HepG2 (cell line): Measurements from ENCODE around the gene CLIP2. TPM values are rescaled to one million over a fixed set of nuclear protein-coding genes. Genes with fewer than 3 reads are reported as not detected.

ENCODE experiments used
- ATF1 ChIP-seq: IDR thresholded peaks from 2 replicates; pipeline ENCODE4 v1.6.1; 2016; ENCODE audit warnings: mild to moderate bottlenecking, control low read depth
- DR1 ChIP-seq: sonication (generic); formaldehyde crosslinking; IDR thresholded peaks from 2 replicates; pipeline ENCODE4 v1.8.0; 2021; ENCODE audit warnings: mild to moderate bottlenecking, missing genetic modification reagents, inconsistent platforms
- KLF12 ChIP-seq: sonication (generic); formaldehyde crosslinking; IDR thresholded peaks from 2 replicates; pipeline ENCODE4 v1.4.0; 2020; ENCODE audit warnings: missing genetic modification reagents, borderline replicate concordance
- RFX3 ChIP-seq: IDR thresholded peaks from 2 replicates; pipeline ENCODE4 v1.6.1; 2016; ENCODE audit warnings: missing biosample characterization, missing genetic modification reagents
- TMF1 ChIP-seq: sonication (generic); formaldehyde crosslinking; IDR thresholded peaks from 2 replicates; pipeline ENCODE4 v1.8.1; 2022; ENCODE audit warnings: low read depth, missing genetic modification reagents
- ZNF432 ChIP-seq: sonication (generic); formaldehyde crosslinking; IDR thresholded peaks from 2 replicates; pipeline ENCODE4 v1.5.0; 2020; ENCODE audit warnings: missing genetic modification reagents, mild to moderate bottlenecking, borderline replicate concordance
- ZNF605 ChIP-seq: sonication (generic); formaldehyde crosslinking; IDR thresholded peaks from 2 replicates; pipeline ENCODE4 v1.8.0; 2022; ENCODE audit warnings: mild to moderate bottlenecking, missing genetic modification reagents
- polyA plus RNA-seq, 8 experiments: library from polyadenylated mRNA; depleted of rRNA in 3 of 8; stranded (reverse) in 7 of 8; unstranded in 1 of 8; fragments of >200 nt; fragmentation: Illumina TruSeq in 4 of 8; extraction: Trizol in 4 of 8; gene quantifications; 2 replicates each; pipeline versions ENCODE4 v1.2.1 to v1.2.3, GENCODE V29; 2011 to 2016; ENCODE audit warnings: low read depth in 4 of 8, missing spikeins in 1 of 8, mixed read lengths in 1 of 8; ENCODE audit not compliant: insufficient read depth in 1 of 8
- total RNA-seq, 5 experiments: library from RNA; depleted of rRNA; stranded (reverse); fragments of >200 nt; fragmentation: Illumina TruSeq; extraction: Trizol; gene quantifications; 2 replicates each; pipeline ENCODE4 v1.2.3, GENCODE V29; 2016; ENCODE audit warnings: low read depth in 1 of 5
- TF ChIP-seq, protein P1 (sequence below): sonication (generic); formaldehyde crosslinking; IDR thresholded peaks from 2 replicates; pipeline ENCODE4 v1.4.0; 2020; ENCODE audit warnings: mild to moderate bottlenecking, missing genetic modification reagents
- TF ChIP-seq, protein P2 (sequence below): sonication (generic); formaldehyde crosslinking; IDR thresholded peaks from 2 replicates; pipeline ENCODE4 v1.4.0; 2020; ENCODE audit warnings: mild to moderate bottlenecking, low read depth, missing genetic modification reagents
- TF ChIP-seq, protein P3 (sequence below): sonication (generic); formaldehyde crosslinking; IDR thresholded peaks from 2 replicates; pipeline ENCODE4 v1.4.0; 2020; ENCODE audit warnings: missing genetic modification reagents
- TF ChIP-seq, protein P4 (sequence below): sonication (generic); formaldehyde crosslinking; IDR thresholded peaks from 2 replicates; pipeline ENCODE4 v1.4.0; 2020; ENCODE audit warnings: mild to moderate bottlenecking, missing genetic modification reagents, borderline replicate concordance
- TF ChIP-seq, protein P5 (sequence below): sonication (generic); formaldehyde crosslinking; IDR thresholded peaks from 2 replicates; pipeline ENCODE4 v1.4.0; 2020; ENCODE audit warnings: mild to moderate bottlenecking, missing genetic modification reagents

CLIP2 gene
- total and polyA plus RNA-seq, 2 of the 13 experiments (the other 11 are each of a cell fraction or from before 2014, with no cell fraction given): 6.5 to 17.4 TPM

DNA sequence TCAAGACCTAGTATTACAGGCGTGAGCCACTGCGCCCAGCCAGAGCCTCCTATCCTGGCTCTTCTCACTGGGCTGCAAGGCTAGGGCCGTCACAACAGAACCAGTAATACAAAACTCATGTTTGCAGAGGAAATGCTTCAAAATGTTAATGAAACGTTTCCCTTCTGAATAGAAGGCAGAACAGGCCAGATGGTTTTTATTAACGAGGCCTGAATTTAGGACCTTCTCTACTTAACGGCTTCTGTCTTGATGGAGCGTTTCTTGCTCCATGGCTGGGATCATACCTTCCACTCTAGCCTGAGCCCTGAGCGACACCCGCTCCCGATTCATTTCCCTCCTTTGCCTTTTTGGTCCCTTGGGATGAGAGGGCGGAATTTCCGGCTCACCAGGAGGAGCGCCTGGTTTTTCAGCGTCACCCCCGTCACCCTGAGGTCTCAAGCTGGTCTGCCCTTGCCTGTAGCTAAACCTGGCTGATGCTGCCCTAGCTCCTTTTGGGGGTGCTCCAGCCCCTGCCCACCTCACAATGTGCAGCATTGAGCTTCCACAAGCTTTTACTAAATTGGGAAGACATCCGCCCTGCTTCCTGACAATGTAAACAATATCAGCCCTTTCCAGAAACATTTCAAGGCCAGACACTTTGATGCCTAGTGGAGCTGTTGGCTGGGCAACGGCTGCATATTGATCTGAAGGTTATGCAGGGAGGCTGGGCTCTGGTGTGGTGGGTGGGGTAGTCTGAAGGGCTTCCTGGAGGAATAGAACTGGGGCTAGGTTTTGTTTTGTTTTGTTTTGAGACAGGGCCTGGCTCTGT, 5.2 kb downstream of the CLIP2 start (continued):
- TF ChIP-seq, protein P1, sequence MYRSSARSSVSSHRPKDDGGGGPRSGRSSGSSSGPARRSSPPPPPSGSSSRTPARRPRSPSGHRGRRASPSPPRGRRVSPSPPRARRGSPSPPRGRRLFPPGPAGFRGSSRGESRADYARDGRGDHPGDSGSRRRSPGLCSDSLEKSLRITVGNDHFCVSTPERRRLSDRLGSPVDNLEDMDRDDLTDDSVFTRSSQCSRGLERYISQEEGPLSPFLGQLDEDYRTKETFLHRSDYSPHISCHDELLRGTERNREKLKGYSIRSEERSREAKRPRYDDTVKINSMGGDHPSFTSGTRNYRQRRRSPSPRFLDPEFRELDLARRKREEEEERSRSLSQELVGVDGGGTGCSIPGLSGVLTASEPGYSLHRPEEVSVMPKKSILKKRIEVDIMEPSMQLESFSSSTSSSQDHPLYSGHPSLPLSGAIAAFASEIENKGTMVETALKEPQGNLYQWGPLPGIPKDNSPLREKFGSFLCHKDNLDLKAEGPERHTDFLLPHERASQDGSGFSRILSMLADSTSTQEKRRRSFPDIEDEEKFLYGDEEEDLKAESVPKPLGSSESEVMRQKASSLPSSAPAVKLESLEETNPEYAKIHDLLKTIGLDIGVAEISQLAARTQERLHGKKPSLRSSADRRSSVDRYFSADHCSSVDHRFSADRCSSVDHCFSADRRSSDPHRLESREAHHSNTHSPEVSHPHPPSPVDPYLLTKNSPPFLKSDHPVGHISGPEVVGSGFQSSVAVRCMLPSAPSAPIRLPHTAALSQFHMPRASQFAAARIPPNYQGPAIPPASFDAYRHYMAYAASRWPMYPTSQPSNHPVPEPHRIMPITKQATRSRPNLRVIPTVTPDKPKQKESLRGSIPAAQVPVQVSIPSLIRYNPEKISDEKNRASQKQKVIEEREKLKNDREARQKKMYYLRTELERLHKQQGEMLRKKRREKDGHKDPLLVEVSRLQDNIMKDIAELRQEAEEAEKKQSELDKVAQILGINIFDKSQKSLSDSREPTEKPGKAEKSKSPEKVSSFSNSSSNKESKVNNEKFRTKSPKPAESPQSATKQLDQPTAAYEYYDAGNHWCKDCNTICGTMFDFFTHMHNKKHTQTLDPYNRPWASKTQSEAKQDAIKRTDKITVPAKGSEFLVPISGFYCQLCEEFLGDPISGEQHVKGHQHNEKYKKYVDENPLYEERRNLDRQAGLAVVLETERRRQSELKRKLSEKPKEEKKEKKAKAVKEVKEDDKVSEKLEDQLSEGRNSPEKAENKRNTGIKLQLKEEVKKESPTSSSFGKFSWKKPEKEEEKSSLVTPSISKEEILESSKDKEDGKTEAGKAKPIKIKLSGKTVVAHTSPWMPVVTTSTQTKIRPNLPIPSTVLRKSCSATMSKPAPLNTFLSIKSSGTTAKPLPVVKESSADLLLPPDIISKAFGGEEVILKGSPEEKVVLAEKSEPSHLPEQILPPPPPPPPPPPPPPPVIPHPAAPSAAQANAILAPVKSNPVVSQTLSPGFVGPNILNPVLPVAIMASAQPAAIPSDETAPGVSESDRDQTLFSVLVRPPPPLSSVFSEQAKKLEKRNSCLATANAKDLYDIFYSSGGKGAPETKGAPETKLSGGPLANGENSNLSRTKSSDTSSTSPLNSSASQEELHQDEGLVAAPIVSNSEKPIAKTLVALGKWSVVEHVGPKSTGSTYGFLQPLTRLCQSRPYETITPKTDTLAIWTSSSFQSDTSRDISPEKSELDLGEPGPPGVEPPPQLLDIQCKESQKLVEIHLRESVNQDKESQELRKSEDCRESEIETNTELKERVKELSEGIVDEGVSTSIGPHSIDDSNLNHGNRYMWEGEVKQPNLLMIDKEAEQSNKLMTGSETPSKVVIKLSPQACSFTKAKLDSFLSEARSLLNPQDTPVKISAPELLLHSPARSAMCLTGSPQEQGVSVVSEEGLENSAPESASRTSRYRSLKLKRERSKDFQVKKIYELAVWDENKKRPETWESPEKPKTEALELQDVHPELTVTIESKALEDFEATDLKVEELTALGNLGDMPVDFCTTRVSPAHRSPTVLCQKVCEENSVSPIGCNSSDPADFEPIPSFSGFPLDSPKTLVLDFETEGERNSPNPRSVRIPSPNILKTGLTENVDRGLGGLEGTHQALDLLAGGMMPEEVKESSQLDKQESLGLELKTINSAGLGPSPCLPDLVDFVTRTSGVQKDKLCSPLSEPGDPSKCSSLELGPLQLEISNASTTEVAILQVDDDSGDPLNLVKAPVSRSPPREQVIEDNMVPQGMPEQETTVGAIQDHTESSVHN (CRISPR knock-in tag): no peak
- TF ChIP-seq, protein P2, sequence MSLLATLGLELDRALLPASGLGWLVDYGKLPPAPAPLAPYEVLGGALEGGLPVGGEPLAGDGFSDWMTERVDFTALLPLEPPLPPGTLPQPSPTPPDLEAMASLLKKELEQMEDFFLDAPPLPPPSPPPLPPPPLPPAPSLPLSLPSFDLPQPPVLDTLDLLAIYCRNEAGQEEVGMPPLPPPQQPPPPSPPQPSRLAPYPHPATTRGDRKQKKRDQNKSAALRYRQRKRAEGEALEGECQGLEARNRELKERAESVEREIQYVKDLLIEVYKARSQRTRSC (CRISPR knock-in tag): no peak
- TF ChIP-seq TMF1 (CRISPR knock-in tag): no peak
- TF ChIP-seq, protein P3, sequence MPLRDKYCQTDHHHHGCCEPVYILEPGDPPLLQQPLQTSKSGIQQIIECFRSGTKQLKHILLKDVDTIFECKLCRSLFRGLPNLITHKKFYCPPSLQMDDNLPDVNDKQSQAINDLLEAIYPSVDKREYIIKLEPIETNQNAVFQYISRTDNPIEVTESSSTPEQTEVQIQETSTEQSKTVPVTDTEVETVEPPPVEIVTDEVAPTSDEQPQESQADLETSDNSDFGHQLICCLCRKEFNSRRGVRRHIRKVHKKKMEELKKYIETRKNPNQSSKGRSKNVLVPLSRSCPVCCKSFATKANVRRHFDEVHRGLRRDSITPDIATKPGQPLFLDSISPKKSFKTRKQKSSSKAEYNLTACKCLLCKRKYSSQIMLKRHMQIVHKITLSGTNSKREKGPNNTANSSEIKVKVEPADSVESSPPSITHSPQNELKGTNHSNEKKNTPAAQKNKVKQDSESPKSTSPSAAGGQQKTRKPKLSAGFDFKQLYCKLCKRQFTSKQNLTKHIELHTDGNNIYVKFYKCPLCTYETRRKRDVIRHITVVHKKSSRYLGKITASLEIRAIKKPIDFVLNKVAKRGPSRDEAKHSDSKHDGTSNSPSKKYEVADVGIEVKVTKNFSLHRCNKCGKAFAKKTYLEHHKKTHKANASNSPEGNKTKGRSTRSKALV (CRISPR knock-in tag): no peak
- no peak for TF ChIP-seq DR1
- TF ChIP-seq, protein P4, sequence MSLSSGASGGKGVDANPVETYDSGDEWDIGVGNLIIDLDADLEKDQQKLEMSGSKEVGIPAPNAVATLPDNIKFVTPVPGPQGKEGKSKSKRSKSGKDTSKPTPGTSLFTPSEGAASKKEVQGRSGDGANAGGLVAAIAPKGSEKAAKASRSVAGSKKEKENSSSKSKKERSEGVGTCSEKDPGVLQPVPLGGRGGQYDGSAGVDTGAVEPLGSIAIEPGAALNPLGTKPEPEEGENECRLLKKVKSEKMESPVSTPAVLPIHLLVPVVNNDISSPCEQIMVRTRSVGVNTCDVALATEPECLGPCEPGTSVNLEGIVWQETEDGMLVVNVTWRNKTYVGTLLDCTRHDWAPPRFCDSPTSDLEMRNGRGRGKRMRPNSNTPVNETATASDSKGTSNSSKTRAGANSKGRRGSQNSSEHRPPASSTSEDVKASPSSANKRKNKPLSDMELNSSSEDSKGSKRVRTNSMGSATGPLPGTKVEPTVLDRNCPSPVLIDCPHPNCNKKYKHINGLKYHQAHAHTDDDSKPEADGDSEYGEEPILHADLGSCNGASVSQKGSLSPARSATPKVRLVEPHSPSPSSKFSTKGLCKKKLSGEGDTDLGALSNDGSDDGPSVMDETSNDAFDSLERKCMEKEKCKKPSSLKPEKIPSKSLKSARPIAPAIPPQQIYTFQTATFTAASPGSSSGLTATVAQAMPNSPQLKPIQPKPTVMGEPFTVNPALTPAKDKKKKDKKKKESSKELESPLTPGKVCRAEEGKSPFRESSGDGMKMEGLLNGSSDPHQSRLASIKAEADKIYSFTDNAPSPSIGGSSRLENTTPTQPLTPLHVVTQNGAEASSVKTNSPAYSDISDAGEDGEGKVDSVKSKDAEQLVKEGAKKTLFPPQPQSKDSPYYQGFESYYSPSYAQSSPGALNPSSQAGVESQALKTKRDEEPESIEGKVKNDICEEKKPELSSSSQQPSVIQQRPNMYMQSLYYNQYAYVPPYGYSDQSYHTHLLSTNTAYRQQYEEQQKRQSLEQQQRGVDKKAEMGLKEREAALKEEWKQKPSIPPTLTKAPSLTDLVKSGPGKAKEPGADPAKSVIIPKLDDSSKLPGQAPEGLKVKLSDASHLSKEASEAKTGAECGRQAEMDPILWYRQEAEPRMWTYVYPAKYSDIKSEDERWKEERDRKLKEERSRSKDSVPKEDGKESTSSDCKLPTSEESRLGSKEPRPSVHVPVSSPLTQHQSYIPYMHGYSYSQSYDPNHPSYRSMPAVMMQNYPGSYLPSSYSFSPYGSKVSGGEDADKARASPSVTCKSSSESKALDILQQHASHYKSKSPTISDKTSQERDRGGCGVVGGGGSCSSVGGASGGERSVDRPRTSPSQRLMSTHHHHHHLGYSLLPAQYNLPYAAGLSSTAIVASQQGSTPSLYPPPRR (CRISPR knock-in tag): peak; percentile 75; the same call in 1 of the 2 replicates
- TF ChIP-seq ZNF432 (CRISPR knock-in tag): no peak
- no peak for TF ChIP-seq KLF12 (CRISPR knock-in tag)
- TF ChIP-seq, protein P5, sequence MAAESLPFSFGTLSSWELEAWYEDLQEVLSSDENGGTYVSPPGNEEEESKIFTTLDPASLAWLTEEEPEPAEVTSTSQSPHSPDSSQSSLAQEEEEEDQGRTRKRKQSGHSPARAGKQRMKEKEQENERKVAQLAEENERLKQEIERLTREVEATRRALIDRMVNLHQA (CRISPR knock-in tag): no peak
- TF ChIP-seq ZNF605: no peak
- TF ChIP-seq ATF1 (CRISPR knock-in tag): no peak
- TF ChIP-seq RFX3: peak; percentile 85
